Activated T-helper 2 cell treated with anti-CD3 and anti-CD28 coated beads, Interferon-gamma antibody, Interleukin-2, Interleukin-4, amounts not matched to agents 10 μg/mL and 5 μg/mL and 100 μg/mL, durations not matched to agents 14 hours and 24 hours and 36 hours (primary cell): ENCODE results near the gene SHC3. TPM values are rescaled to one million over a fixed set of nuclear protein-coding genes. Genes with fewer than 3 reads are reported as not detected.

Experiments
- DNase-seq: peaks from one replicate; pipeline ENCODE4 v3.0.0; 2021; ENCODE audit warnings: low spot score
- H3K27ac Mint-ChIP-seq: one replicate; pipeline ENCODE4 v1.8.0; 2021; ENCODE audit warnings: mixed read lengths
- H3K27me3 Mint-ChIP-seq: one replicate; pipeline ENCODE4 v1.8.0; 2021; ENCODE audit warnings: low read depth, mixed read lengths
- H3K36me3 Mint-ChIP-seq: one replicate; pipeline ENCODE4 v1.8.0; 2021; ENCODE audit warnings: low read depth, mixed read lengths
- H3K4me1 Mint-ChIP-seq: one replicate; pipeline ENCODE4 v1.8.0; 2021; ENCODE audit warnings: low read depth, mixed read lengths
- H3K4me3 Mint-ChIP-seq: one replicate; pipeline ENCODE4 v1.8.0; 2021; ENCODE audit warnings: low read depth, mild to moderate bottlenecking, moderate library complexity, mixed read lengths
- H3K9me3 Mint-ChIP-seq: one replicate; pipeline ENCODE4 v1.8.0; 2021; ENCODE audit warnings: mixed read lengths
- intact Hi-C: fragments of 100-400 bp; cut with micrococcal nuclease; formaldehyde crosslinking; loops from one replicate; pipeline ENCODE4 v1.15.1; 2023
- total RNA-seq: library from RNA; stranded (reverse); gene quantifications from 2 replicates; pipeline ENCODE4 v1.2.3, GENCODE V29; 2022

Gene SHC3
- total RNA-seq, 1 donor from 2014 or later, result not detected

DNA sequence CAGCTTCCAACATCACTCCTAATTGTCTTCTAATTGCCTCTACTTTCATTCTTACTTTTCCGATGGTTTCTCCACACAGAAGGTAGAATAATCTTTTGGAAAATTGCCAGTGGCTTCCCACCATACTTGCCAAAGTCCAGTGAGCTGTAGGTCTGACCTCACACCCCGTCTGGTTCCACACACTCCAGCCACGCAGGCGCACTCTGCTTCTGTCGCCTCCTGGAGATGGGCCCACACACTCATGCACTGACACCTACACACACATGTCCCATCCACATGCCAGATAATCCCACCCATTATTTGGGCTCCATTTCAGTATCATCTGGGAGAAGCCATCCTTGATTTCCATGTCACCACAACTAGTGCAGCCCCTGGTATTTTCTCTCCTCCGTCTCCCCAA, 12.7 kb downstream of the SHC3 start:
- Mint-ChIP-seq H3K4me3 (no peak overlapping the region), H3K4me1 (no peaks in the 10 kb centered on the region), H3K27ac (no peak overlapping the region), H3K27me3 (peaks cover 19% of the 10 kb centered on the region), H3K36me3 (no peaks in the 10 kb centered on the region), H3K9me3 (no peaks in the 10 kb centered on the region)
- intact Hi-C loops, result no loop called here
- no peak for DNase-seq

DNA sequence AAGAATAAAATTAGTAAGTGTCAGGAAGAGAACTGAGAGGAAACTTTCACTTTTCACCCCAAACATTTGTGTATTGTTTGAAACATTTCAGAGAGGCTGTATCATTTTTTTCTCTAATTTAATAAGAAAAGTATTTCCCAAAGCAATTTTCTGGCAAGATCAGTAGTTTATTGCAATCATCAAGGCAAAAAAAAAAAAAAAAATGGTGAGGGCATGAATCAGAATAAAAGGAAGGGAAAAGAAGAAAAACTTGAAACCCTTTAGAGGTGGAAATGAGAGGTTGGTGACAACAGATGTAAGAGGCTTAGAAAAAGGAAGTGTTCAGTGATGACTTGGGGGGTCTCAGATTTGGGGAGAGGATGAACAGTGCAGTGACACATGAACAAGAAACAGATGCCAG, 13.3 kb downstream of the SHC3 start:
- H3K4me1 Mint-ChIP-seq, result no peaks in the 10 kb centered on the region
- intact Hi-C loops, result no loop called here
- H3K36me3 Mint-ChIP-seq, result no peaks in the 10 kb centered on the region
- H3K27me3 Mint-ChIP-seq, result peaks cover 21% of the 10 kb centered on the region
- no peak overlapping the region for H3K27ac Mint-ChIP-seq
- DNase-seq, result no peak
- H3K9me3 Mint-ChIP-seq, result no peaks in the 10 kb centered on the region
- H3K4me3 Mint-ChIP-seq, result no peak overlapping the region

DNA sequence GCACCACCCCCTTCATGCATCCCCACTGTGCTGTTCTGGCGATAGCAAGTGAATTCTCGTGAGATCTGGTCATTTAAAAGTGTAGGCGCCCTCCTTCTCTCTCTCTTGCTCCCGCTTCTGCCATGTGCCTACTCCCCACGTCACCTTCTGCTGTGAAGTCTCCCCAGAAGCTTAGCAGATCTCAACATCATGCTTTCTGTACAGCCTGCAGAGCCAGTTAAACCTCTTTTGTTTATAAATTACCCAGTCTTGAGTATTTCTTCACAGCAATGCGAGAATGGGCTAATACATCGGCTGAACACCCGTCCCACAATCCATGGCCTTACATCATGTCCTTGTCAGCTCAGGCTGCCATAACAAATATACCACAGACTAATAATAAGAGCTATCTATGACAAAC, 17.4 kb downstream of the SHC3 start:
- Mint-ChIP-seq H3K9me3 (no peaks in the 10 kb centered on the region), H3K4me3 (no peak overlapping the region), H3K27ac (no peak overlapping the region), H3K36me3 (no peaks in the 10 kb centered on the region), H3K27me3 (peaks cover 50% of the 10 kb centered on the region), H3K4me1 (no peaks in the 10 kb centered on the region)
- intact Hi-C loops, result no loop called here
- no peak for DNase-seq

- peaks cover 52% of the 10 kb centered on the region for H3K27me3 Mint-ChIP-seq
- no peaks in the 10 kb centered on the region for H3K9me3 Mint-ChIP-seq
- no peak overlapping the region for H3K27ac Mint-ChIP-seq
- intact Hi-C loops, result no loop called here
- H3K36me3 Mint-ChIP-seq, result no peaks in the 10 kb centered on the region
- H3K4me3 Mint-ChIP-seq, result no peak overlapping the region
- no peak for DNase-seq
- H3K4me1 Mint-ChIP-seq, result no peaks in the 10 kb centered on the region
These were observed 17.8 kb downstream of the SHC3 start for GRCh38 chr9:89160806-89161205.

DNA sequence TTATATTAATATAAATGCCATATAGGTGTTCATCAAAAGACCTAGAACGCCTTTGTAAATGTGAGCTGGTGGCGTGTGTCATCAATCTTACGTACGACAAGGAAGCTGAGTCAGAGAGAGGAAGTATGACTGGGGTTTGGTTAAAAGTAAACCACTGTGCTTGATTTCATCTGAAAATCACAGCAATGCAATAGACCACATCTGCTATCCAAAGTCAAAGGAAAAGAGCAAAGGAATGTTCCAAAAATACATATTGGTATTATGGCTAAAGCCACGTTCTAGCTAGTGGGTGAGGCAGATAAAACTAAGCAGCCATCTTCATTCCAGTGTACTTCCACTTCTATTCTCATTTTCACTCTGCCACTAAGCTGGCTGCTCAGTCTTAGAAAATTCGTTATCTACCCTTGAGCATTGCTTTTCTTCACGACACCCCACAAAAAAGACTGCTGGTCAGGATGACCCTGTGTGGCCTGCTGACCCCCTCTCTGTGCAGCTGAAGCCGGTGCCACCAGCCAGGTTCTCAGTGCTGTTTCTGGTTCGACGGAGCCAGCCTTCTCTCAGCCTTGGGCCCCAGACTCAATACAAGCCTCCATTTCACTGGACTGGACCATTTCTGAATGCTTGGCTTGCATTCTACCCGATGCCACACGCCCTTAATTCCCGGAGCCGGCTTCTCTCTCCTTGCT, 23.8 kb downstream of the SHC3 start:
- Mint-ChIP-seq H3K9me3 (no peaks in the 10 kb centered on the region), H3K4me1 (peaks cover 16% of the 10 kb centered on the region), H3K27ac (no peak overlapping the region), H3K36me3 (no peaks in the 10 kb centered on the region), H3K4me3 (no peak overlapping the region), H3K27me3 (peaks cover 59% of the 10 kb centered on the region)
- DNase-seq, result no peak
- intact Hi-C loops, result no loop called here

DNA sequence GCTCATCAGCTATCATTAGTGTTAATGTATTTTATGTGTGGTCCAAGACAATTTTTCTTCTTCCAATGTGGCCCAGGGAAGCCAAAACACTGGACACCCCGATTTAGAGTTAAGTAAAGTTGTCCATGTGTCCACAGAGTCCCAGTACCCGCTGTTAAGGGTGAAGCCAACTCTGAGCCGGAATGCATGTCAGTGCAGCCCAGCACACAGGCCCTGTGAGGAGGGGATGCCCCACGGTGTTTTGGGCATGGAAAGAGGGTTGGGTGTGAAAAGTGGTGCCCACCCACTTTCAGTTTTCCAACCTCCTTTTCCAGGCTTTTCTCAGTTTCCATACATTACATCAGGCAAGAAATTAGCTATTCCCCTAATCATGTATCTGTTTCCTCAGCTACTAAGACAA, 24.4 kb downstream of the SHC3 start:
- intact Hi-C loops, result no loop called here
- DNase-seq, result no peak
- no peaks in the 10 kb centered on the region for H3K9me3 Mint-ChIP-seq
- no peak overlapping the region for H3K27ac Mint-ChIP-seq
- no peaks in the 10 kb centered on the region for H3K36me3 Mint-ChIP-seq
- peaks cover 16% of the 10 kb centered on the region for H3K4me1 Mint-ChIP-seq
- no peak overlapping the region for H3K4me3 Mint-ChIP-seq
- peaks cover 54% of the 10 kb centered on the region for H3K27me3 Mint-ChIP-seq

GRCh38 chr9:89153232-89154017, 25.2 kb downstream of the SHC3 start:
- Mint-ChIP-seq H3K36me3 (no peaks in the 10 kb centered on the region), H3K4me1 (peaks cover 16% of the 10 kb centered on the region), H3K4me3 (no peak overlapping the region), H3K9me3 (no peaks in the 10 kb centered on the region), H3K27ac (no peak overlapping the region), H3K27me3 (peaks cover 47% of the 10 kb centered on the region)
- no peak for DNase-seq
- intact Hi-C loops, result no loop called here

GRCh38 chr9:89149726-89150125, 28.9 kb downstream of the SHC3 start:
- H3K9me3 Mint-ChIP-seq, result no peaks in the 10 kb centered on the region
- peaks cover 32% of the 10 kb centered on the region for H3K27me3 Mint-ChIP-seq
- peaks cover 13% of the 10 kb centered on the region for H3K4me1 Mint-ChIP-seq
- no peaks in the 10 kb centered on the region for H3K36me3 Mint-ChIP-seq
- H3K4me3 Mint-ChIP-seq, result no peak overlapping the region
- intact Hi-C loops, result no loop called here
- H3K27ac Mint-ChIP-seq, result no peak overlapping the region
- no peak for DNase-seq

DNA sequence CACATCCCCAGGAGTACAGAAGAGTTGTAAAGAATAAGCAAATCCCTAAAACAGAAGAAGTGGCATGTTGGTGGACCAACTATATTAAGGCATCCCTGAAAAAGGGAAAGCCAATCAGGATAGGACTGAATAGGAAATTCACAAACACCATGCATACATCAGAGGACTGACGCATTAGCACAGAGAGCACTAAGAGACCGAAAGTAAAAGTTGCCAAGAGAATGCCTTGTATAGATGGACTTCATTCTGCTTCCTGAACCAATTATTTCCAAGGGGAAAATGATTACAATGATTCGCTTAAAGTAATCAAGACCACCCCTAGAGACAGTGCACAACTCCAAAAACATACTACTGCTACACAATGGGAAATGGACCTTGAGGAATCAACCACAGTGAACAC, 33.5 kb downstream of the SHC3 start:
- intact Hi-C loops, result no loop called here
- H3K4me3 Mint-ChIP-seq, result no peak overlapping the region
- no peak for DNase-seq
- H3K27ac Mint-ChIP-seq, result no peak overlapping the region
- H3K9me3 Mint-ChIP-seq, result no peaks in the 10 kb centered on the region
- H3K4me1 Mint-ChIP-seq, result no peaks in the 10 kb centered on the region
- no peaks in the 10 kb centered on the region for H3K36me3 Mint-ChIP-seq
- H3K27me3 Mint-ChIP-seq, result peaks cover 24% of the 10 kb centered on the region

DNA sequence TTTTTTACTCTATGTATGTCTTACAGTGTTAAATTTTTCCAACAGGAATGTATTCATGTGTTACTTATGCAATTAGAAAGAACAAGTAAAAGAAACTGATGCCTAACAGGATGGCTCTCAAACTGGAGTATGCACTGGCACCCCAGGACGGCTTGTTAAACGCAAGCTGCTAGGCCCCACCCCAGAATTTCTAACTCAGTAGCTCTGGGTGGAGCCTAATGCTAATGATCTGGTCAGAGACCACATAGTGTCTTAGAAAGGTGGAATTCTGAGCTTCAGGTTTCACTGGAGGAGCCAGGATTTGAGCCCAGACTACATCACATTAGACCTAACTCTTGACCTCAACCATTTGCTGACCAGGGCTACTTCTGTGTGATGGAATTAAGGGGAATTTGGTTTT, 34.4 kb downstream of the SHC3 start:
- Mint-ChIP-seq H3K36me3 (no peaks in the 10 kb centered on the region), H3K4me1 (no peaks in the 10 kb centered on the region), H3K27me3 (peaks cover 27% of the 10 kb centered on the region), H3K4me3 (no peak overlapping the region), H3K27ac (no peak overlapping the region), H3K9me3 (no peaks in the 10 kb centered on the region)
- DNase-seq, result no peak
- intact Hi-C loops, result no loop called here

GRCh38 chr9:89143266-89143665, 35.4 kb downstream of the SHC3 start:
- H3K4me3 Mint-ChIP-seq, result no peak overlapping the region
- no peaks in the 10 kb centered on the region for H3K4me1 Mint-ChIP-seq
- H3K9me3 Mint-ChIP-seq, result no peaks in the 10 kb centered on the region
- DNase-seq, result no peak
- H3K27ac Mint-ChIP-seq, result no peak overlapping the region
- intact Hi-C loops, result no loop called here
- H3K36me3 Mint-ChIP-seq, result no peaks in the 10 kb centered on the region
- peaks cover 29% of the 10 kb centered on the region for H3K27me3 Mint-ChIP-seq

GRCh38 chr9:89139455-89139854, 39.2 kb downstream of the SHC3 start:
- no peaks in the 10 kb centered on the region for H3K36me3 Mint-ChIP-seq
- intact Hi-C loops, result no loop called here
- peaks cover 19% of the 10 kb centered on the region for H3K27me3 Mint-ChIP-seq
- H3K4me3 Mint-ChIP-seq, result no peak overlapping the region
- H3K4me1 Mint-ChIP-seq, result no peaks in the 10 kb centered on the region
- no peak overlapping the region for H3K27ac Mint-ChIP-seq
- no peak for DNase-seq
- no peaks in the 10 kb centered on the region for H3K9me3 Mint-ChIP-seq

DNA sequence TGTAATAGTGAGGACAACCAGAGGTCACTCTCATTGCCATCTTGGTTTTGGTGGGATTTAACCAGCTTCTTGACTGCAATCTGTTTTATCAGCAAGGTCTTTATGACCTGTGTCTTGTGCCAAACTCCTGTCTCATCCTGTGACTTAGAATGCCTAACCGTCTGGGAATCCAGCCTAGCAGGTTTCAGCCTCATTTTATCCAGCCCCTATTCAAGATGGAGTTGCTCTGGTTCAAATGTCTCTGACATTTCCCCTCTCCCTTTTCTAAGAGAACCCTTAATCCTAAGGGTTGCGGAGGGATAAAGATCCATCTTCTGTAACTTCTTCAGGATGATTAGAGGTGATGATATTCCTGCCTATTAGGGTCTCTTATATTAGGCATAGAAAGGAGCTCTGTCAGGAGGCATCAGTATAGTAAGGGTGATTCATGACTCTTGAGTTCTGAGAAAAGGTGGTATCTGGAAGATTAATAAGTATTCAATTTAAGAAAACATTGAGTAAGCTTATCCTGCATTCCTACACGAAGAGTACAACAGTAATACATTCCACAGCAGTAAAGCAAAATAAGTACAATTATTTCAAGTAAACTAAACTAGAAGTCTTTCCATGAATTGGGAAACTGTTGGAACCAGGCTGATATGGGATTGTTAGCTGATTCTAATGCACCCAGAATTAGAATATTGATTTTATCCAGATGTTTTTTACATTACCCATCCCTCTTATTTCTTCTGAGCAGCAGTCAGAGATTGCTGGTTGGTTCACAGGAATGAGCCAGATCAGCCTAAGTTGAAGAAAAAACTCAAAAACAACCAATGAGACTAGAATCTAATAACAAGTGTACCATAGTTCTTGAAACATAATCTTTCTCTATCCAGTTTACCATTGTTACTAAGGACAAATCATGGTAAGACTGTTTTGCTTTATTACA, 39.9 kb downstream of the SHC3 start:
- H3K27me3 Mint-ChIP-seq, result peaks cover 17% of the 10 kb centered on the region
- intact Hi-C loops, result no loop called here

More for the DNA sequence above, 39.9 kb downstream of the SHC3 start:
- H3K4me3 Mint-ChIP-seq, result no peak overlapping the region
- H3K9me3 Mint-ChIP-seq, result peaks cover 4% of the 10 kb centered on the region
- no peaks in the 10 kb centered on the region for H3K4me1 Mint-ChIP-seq
- H3K36me3 Mint-ChIP-seq, result no peaks in the 10 kb centered on the region
- DNase-seq, result no peak
- H3K27ac Mint-ChIP-seq, result no peak overlapping the region
